ENCODE results near the gene LHX3. TPM values are rescaled to one million over a fixed set of nuclear protein-coding genes. Genes with fewer than 3 reads are reported as not detected.

The LHX3 gene
- total and polyA plus RNA-seq, 2 donors (not counting 1 experiment from before 2014, with no cell fraction given) = not detected

- H2AFZ ChIP-seq (ENCODE audit: low read length) = no peak overlapping the region
- H3K27ac ChIP-seq (ENCODE audit: insufficient read depth, low read length) = no peak overlapping the region
- TF ChIP-seq EZH2 (IDR thresholded peaks at IDR 0.05; ENCODE audit: low read length, missing control alignments) = no peak
- TF ChIP-seq CTCF (conservative IDR thresholded peaks at IDR 0.05 in 1 of 2, IDR thresholded peaks at IDR 0.05 in 1 of 2; ENCODE audit: low read depth in 1 of 2, low read length in 2 of 2) = no peak
- H3K9ac ChIP-seq (ENCODE audit: insufficient read depth, low read length) = no peak overlapping the region
- H4K20me1 ChIP-seq (ENCODE audit: control insufficient read depth, extremely low read depth, insufficient read depth, low read length) = no peaks in the 10 kb centered on the region
- no peak overlapping the region for H3K4me2 ChIP-seq (ENCODE audit: extremely low read depth, insufficient read depth, low read length)
- no peaks in the 10 kb centered on the region for H3K9me3 ChIP-seq (ENCODE audit: control insufficient read depth, insufficient read depth, low read depth, low read length)
- peaks cover 4% of the 10 kb centered on the region for H3K27me3 ChIP-seq (ENCODE audit: control insufficient read depth, insufficient read depth, low read length)
- no peaks in the 10 kb centered on the region for H3K36me3 ChIP-seq (ENCODE audit: control insufficient read depth, insufficient read depth, low read length)
- DNase-seq (ENCODE audit: low read depth in 2 of 2) = no peak
- H3K4me1 ChIP-seq (ENCODE audit: control insufficient read depth, extremely low read depth, insufficient read depth, low read length) = no peaks in the 10 kb centered on the region
- H3K79me2 ChIP-seq (ENCODE audit: control insufficient read depth, insufficient read depth, low read length) = no peaks in the 10 kb centered on the region
- no peak overlapping the region for H3K4me3 ChIP-seq (replicated peaks in 1 of 4; ENCODE audit: control extremely low read depth in 1 of 4, insufficient read depth in 1 of 4, low read depth in 3 of 4, low read length in 4 of 4)
These were observed 25.8 kb downstream of the LHX3 start for GRCh38 chr9:136179101-136179616.

- Histone ChIP-seq H3K9me3 (ENCODE audit: control insufficient read depth, insufficient read depth, low read depth, low read length) (no peaks in the 10 kb centered on the region), H3K4me1 (ENCODE audit: control insufficient read depth, extremely low read depth, insufficient read depth, low read length) (no peaks in the 10 kb centered on the region), H3K36me3 (ENCODE audit: control insufficient read depth, insufficient read depth, low read length) (no peaks in the 10 kb centered on the region), H3K27me3 (ENCODE audit: control insufficient read depth, insufficient read depth, low read length) (peaks cover 4% of the 10 kb centered on the region), H3K4me2 (ENCODE audit: extremely low read depth, insufficient read depth, low read length) (no peak overlapping the region), H2AFZ (ENCODE audit: low read length) (no peak overlapping the region), H3K27ac (ENCODE audit: insufficient read depth, low read length) (no peak overlapping the region), H3K9ac (ENCODE audit: insufficient read depth, low read length) (no peak overlapping the region), H3K4me3 (replicated peaks in 1 of 4; ENCODE audit: control extremely low read depth in 1 of 4, insufficient read depth in 1 of 4, low read depth in 3 of 4, low read length in 4 of 4) (no peak overlapping the region), H4K20me1 (ENCODE audit: control insufficient read depth, extremely low read depth, insufficient read depth, low read length) (no peaks in the 10 kb centered on the region), H3K79me2 (ENCODE audit: control insufficient read depth, insufficient read depth, low read length) (no peaks in the 10 kb centered on the region)
- DNase-seq (ENCODE audit: low read depth in 2 of 2) = no peak
- TF ChIP-seq EZH2 (IDR thresholded peaks at IDR 0.05; ENCODE audit: low read length, missing control alignments) (no peak), CTCF (conservative IDR thresholded peaks at IDR 0.05 in 1 of 2, IDR thresholded peaks at IDR 0.05 in 1 of 2; ENCODE audit: low read depth in 1 of 2, low read length in 2 of 2) (no peak)
These were observed 26.2 kb downstream of the LHX3 start for GRCh38 chr9:136178773-136179075.

GRCh38 chr9:136178061-136178772 lies 26.7 kb downstream of the LHX3 start:
- Histone ChIP-seq H3K27me3 (ENCODE audit: control insufficient read depth, insufficient read depth, low read length) (peaks cover 4% of the 10 kb centered on the region), H4K20me1 (ENCODE audit: control insufficient read depth, extremely low read depth, insufficient read depth, low read length) (no peaks in the 10 kb centered on the region), H3K4me2 (ENCODE audit: extremely low read depth, insufficient read depth, low read length) (no peak overlapping the region), H3K4me1 (ENCODE audit: control insufficient read depth, extremely low read depth, insufficient read depth, low read length) (no peaks in the 10 kb centered on the region), H3K9me3 (ENCODE audit: control insufficient read depth, insufficient read depth, low read depth, low read length) (no peaks in the 10 kb centered on the region), H3K4me3 (replicated peaks in 1 of 4; ENCODE audit: control extremely low read depth in 1 of 4, insufficient read depth in 1 of 4, low read depth in 3 of 4, low read length in 4 of 4) (no peak overlapping the region), H3K9ac (ENCODE audit: insufficient read depth, low read length) (no peak overlapping the region), H3K36me3 (ENCODE audit: control insufficient read depth, insufficient read depth, low read length) (no peaks in the 10 kb centered on the region), H2AFZ (ENCODE audit: low read length) (no peak overlapping the region), H3K27ac (ENCODE audit: insufficient read depth, low read length) (no peak overlapping the region), H3K79me2 (ENCODE audit: control insufficient read depth, insufficient read depth, low read length) (no peaks in the 10 kb centered on the region)
- DNase-seq (ENCODE audit: low read depth in 2 of 2) = no peak
- TF ChIP-seq CTCF (conservative IDR thresholded peaks at IDR 0.05 in 1 of 2, IDR thresholded peaks at IDR 0.05 in 1 of 2; ENCODE audit: low read depth in 1 of 2, low read length in 2 of 2) (no peak), EZH2 (IDR thresholded peaks at IDR 0.05; ENCODE audit: low read length, missing control alignments) (no peak)
